ENCODE results near the gene ADD3.

ADD3 gene

GRCh38 chr10:110160081-110160480 is 152.3 kb downstream of the ADD3 start:
- Histone ChIP-seq H3K4me1 (ENCODE audit: control insufficient read depth, insufficient read depth, low read length) (no peaks in the 10 kb centered on the region), H3K9me3 (ENCODE audit: control insufficient read depth in 2 of 2, low read length in 2 of 2) (no peaks in the 10 kb centered on the region), H3K27ac (ENCODE audit: low read length) (no peak overlapping the region), H3K9ac (ENCODE audit: low read length in 2 of 2) (no peak overlapping the region), H3K36me3 (ENCODE audit: control insufficient read depth in 2 of 2, insufficient read depth in 2 of 2, low read length in 2 of 2) (no peaks in the 10 kb centered on the region), H3K4me3 (ENCODE audit: low read length in 2 of 2) (no peak overlapping the region), H3K27me3 (ENCODE audit: control insufficient read depth in 1 of 2, insufficient read depth in 2 of 2, low read length in 2 of 2) (peaks cover 0 to under 1% of the 10 kb centered on the region in 2 donors)

- Histone ChIP-seq H3K27ac (ENCODE audit: low read length) (no peak overlapping the region), H3K9me3 (ENCODE audit: control insufficient read depth in 2 of 2, low read length in 2 of 2) (no peaks in the 10 kb centered on the region), H3K4me1 (ENCODE audit: control insufficient read depth, insufficient read depth, low read length) (no peaks in the 10 kb centered on the region), H3K27me3 (ENCODE audit: control insufficient read depth in 1 of 2, insufficient read depth in 2 of 2, low read length in 2 of 2) (peaks cover 3% of the 10 kb centered on the region in 2 donors), H3K9ac (ENCODE audit: low read length in 2 of 2) (no peak overlapping the region), H3K4me3 (ENCODE audit: low read length in 2 of 2) (no peak overlapping the region), H3K36me3 (ENCODE audit: control insufficient read depth in 2 of 2, insufficient read depth in 2 of 2, low read length in 2 of 2) (no peaks in the 10 kb centered on the region)
Measured at GRCh38 chr10:110160522-110160921, 152.7 kb downstream of the ADD3 start.

- Histone ChIP-seq H3K9me3 (ENCODE audit: control insufficient read depth in 2 of 2, low read length in 2 of 2) (no peaks in the 10 kb centered on the region), H3K4me1 (ENCODE audit: control insufficient read depth, insufficient read depth, low read length) (no peaks in the 10 kb centered on the region), H3K27me3 (ENCODE audit: control insufficient read depth in 1 of 2, insufficient read depth in 2 of 2, low read length in 2 of 2) (peaks cover 15 to 20% of the 10 kb centered on the region in 2 donors), H3K36me3 (ENCODE audit: control insufficient read depth in 2 of 2, insufficient read depth in 2 of 2, low read length in 2 of 2) (no peaks in the 10 kb centered on the region), H3K27ac (ENCODE audit: low read length) (no peak overlapping the region), H3K9ac (ENCODE audit: low read length in 2 of 2) (no peak overlapping the region), H3K4me3 (ENCODE audit: low read length in 2 of 2) (no peak overlapping the region)
Measured at GRCh38 chr10:110162741-110163145, 155.0 kb downstream of the ADD3 start.

- H3K9me3 ChIP-seq (ENCODE audit: control insufficient read depth in 2 of 2, low read length in 2 of 2) = no peaks in the 10 kb centered on the region
- H3K4me3 ChIP-seq (ENCODE audit: low read length in 2 of 2) = no peak overlapping the region
- H3K9ac ChIP-seq (ENCODE audit: low read length in 2 of 2) = no peak overlapping the region
- peaks cover 20 to 25% of the 10 kb centered on the region in 2 donors for H3K27me3 ChIP-seq (ENCODE audit: control insufficient read depth in 1 of 2, insufficient read depth in 2 of 2, low read length in 2 of 2)
- H3K27ac ChIP-seq (ENCODE audit: low read length) = no peak overlapping the region
- peaks cover 1% of the 10 kb centered on the region for H3K4me1 ChIP-seq (ENCODE audit: control insufficient read depth, insufficient read depth, low read length)
- no peaks in the 10 kb centered on the region for H3K36me3 ChIP-seq (ENCODE audit: control insufficient read depth in 2 of 2, insufficient read depth in 2 of 2, low read length in 2 of 2)
Measured at GRCh38 chr10:110163192-110163773, 155.5 kb downstream of the ADD3 start.

DNA sequence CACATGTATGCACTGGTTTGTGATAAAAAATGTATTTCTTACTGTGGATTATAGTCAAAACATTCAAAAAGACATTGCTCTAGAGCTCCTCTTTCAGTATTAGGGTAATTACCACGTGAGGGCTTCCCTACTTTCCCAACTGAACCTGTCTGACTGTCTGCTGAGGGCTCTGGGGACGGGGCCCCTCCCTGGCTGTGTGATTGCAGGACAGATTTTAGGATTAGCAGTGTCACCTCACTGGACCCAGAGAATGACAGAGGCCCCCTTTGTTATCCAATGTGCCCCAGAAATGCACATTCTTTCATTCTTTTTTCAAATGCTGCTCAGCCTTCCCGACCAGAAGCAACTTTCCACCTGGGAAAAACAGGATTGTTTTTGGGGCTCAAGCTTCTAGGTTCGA is 156.1 kb downstream of the ADD3 start:
- Histone ChIP-seq H3K4me3 (ENCODE audit: low read length in 2 of 2) (no peak overlapping the region), H3K9me3 (ENCODE audit: control insufficient read depth in 2 of 2, low read length in 2 of 2) (no peaks in the 10 kb centered on the region), H3K27me3 (ENCODE audit: control insufficient read depth in 1 of 2, insufficient read depth in 2 of 2, low read length in 2 of 2) (peaks cover 23 to 29% of the 10 kb centered on the region in 2 donors), H3K4me1 (ENCODE audit: control insufficient read depth, insufficient read depth, low read length) (peaks cover 3% of the 10 kb centered on the region), H3K9ac (ENCODE audit: low read length in 2 of 2) (no peak overlapping the region), H3K27ac (ENCODE audit: low read length) (no peak overlapping the region), H3K36me3 (ENCODE audit: control insufficient read depth in 2 of 2, insufficient read depth in 2 of 2, low read length in 2 of 2) (no peaks in the 10 kb centered on the region)

GRCh38 chr10:110165239-110165638 is 157.5 kb downstream of the ADD3 start:
- no peaks in the 10 kb centered on the region for H3K9me3 ChIP-seq (ENCODE audit: control insufficient read depth in 2 of 2, low read length in 2 of 2)
- H3K36me3 ChIP-seq (ENCODE audit: control insufficient read depth in 2 of 2, insufficient read depth in 2 of 2, low read length in 2 of 2) = no peaks in the 10 kb centered on the region
- H3K27me3 ChIP-seq (ENCODE audit: control insufficient read depth in 1 of 2, insufficient read depth in 2 of 2, low read length in 2 of 2) = peaks cover 28 to 36% of the 10 kb centered on the region in 2 donors
- no peak overlapping the region for H3K4me3 ChIP-seq (ENCODE audit: low read length in 2 of 2)
- no peak overlapping the region for H3K27ac ChIP-seq (ENCODE audit: low read length)
- H3K9ac ChIP-seq (ENCODE audit: low read length in 2 of 2) = no peak overlapping the region
- H3K4me1 ChIP-seq (ENCODE audit: control insufficient read depth, insufficient read depth, low read length) = peaks cover 6% of the 10 kb centered on the region

DNA sequence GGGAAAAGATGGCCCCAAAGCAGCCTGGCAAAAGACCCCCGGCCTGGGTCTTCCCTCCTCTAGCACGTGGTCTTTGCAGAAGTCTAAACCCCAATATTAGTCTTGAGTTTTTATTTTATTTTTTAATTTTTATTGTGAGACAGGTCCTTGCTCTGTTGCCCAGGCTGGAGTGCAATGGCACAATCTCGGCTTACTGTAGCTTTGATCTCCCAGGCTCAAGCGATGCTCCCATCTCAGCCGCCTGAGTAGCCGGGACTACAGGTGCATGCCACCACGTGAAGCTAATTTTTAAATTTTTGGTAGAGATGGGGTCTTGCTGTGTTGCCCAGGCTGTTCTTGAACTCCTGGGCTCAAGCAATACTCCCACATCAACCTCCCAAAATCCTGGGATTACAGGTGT is 159.4 kb downstream of the ADD3 start:
- Histone ChIP-seq H3K9me3 (ENCODE audit: control insufficient read depth in 2 of 2, low read length in 2 of 2) (no peaks in the 10 kb centered on the region), H3K9ac (ENCODE audit: low read length in 2 of 2) (no peak overlapping the region), H3K4me1 (ENCODE audit: control insufficient read depth, insufficient read depth, low read length) (peaks cover 8% of the 10 kb centered on the region), H3K36me3 (ENCODE audit: control insufficient read depth in 2 of 2, insufficient read depth in 2 of 2, low read length in 2 of 2) (no peaks in the 10 kb centered on the region), H3K27ac (ENCODE audit: low read length) (no peak overlapping the region), H3K4me3 (ENCODE audit: low read length in 2 of 2) (no peak overlapping the region), H3K27me3 (ENCODE audit: control insufficient read depth in 1 of 2, insufficient read depth in 2 of 2, low read length in 2 of 2) (peaks cover 30 to 36% of the 10 kb centered on the region in 2 donors)

DNA sequence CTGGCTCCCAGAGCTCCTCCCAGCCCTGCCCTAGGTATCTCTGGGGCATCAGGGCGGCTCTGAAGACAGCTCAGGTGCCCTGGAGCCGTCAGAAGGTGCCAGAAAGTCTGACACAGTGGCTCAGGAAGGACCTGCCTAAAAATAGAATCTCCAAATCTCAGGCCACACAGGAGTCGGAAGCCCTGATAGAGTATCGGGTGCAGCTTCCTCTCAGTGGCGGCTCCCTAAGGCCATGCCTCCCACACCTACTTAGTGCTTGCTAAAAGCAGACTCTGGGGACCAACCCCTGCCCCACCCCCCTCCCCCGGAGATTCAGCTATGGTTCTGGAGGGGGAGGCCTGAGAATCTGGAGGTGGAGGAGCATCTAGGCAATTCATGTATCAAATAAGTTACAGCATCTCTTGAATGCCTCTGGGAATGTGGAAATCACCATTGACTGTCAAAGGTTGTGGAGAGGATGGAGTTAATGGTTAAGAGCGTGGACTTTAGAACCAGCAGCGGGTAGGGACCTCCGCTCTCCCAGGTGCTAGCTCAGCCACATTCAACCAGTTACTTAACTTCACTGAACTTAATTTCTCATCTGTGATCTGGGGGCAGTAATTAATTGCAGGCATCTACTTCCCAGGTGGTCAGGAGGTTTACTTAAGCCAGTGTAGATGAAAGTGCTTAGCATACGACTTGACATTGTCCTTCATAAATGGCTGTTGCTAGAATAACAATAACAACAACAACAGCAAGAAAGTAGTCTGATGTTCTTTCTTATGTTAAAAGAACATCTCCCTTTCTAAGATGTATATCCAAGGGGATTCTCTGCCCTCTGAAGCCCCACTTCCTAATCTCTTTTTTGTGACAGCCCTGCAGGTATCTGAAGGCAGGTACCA is 161.1 kb downstream of the ADD3 start:
- Histone ChIP-seq H3K27me3 (ENCODE audit: control insufficient read depth in 1 of 2, insufficient read depth in 2 of 2, low read length in 2 of 2) (peaks cover 30 to 36% of the 10 kb centered on the region in 2 donors), H3K27ac (ENCODE audit: low read length) (no peak overlapping the region), H3K4me3 (ENCODE audit: low read length in 2 of 2) (no peak overlapping the region), H3K4me1 (ENCODE audit: control insufficient read depth, insufficient read depth, low read length) (peaks cover 8% of the 10 kb centered on the region), H3K36me3 (ENCODE audit: control insufficient read depth in 2 of 2, insufficient read depth in 2 of 2, low read length in 2 of 2) (no peaks in the 10 kb centered on the region), H3K9me3 (ENCODE audit: control insufficient read depth in 2 of 2, low read length in 2 of 2) (no peaks in the 10 kb centered on the region), H3K9ac (ENCODE audit: low read length in 2 of 2) (no peak overlapping the region)

DNA sequence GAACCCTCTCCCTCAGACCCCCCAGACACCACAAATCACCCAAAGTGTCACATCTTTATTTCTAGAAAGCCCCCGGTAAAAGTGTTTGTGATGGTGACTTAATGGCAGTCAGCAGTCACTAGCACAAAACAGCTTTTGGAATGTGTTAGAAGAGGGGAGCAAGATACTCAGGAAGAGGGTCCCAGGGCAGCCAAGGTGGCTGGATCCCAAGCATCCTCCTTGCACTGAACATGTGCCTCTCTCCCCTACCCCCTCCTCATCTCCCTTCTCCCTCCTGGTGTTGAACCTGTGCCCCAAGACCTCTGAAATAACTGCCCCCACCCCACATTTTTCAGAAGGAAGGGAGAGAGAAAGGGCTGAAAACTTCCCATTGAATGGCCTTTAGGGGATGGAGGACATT is 161.8 kb downstream of the ADD3 start:
- Histone ChIP-seq H3K9ac (ENCODE audit: low read length in 2 of 2) (no peak overlapping the region), H3K27ac (ENCODE audit: low read length) (no peak overlapping the region), H3K36me3 (ENCODE audit: control insufficient read depth in 2 of 2, insufficient read depth in 2 of 2, low read length in 2 of 2) (no peaks in the 10 kb centered on the region), H3K9me3 (ENCODE audit: control insufficient read depth in 2 of 2, low read length in 2 of 2) (no peaks in the 10 kb centered on the region), H3K4me1 (ENCODE audit: control insufficient read depth, insufficient read depth, low read length) (peaks cover 8% of the 10 kb centered on the region), H3K4me3 (ENCODE audit: low read length in 2 of 2) (no peak overlapping the region), H3K27me3 (ENCODE audit: control insufficient read depth in 1 of 2, insufficient read depth in 2 of 2, low read length in 2 of 2) (peaks cover 32 to 36% of the 10 kb centered on the region in 2 donors)

DNA sequence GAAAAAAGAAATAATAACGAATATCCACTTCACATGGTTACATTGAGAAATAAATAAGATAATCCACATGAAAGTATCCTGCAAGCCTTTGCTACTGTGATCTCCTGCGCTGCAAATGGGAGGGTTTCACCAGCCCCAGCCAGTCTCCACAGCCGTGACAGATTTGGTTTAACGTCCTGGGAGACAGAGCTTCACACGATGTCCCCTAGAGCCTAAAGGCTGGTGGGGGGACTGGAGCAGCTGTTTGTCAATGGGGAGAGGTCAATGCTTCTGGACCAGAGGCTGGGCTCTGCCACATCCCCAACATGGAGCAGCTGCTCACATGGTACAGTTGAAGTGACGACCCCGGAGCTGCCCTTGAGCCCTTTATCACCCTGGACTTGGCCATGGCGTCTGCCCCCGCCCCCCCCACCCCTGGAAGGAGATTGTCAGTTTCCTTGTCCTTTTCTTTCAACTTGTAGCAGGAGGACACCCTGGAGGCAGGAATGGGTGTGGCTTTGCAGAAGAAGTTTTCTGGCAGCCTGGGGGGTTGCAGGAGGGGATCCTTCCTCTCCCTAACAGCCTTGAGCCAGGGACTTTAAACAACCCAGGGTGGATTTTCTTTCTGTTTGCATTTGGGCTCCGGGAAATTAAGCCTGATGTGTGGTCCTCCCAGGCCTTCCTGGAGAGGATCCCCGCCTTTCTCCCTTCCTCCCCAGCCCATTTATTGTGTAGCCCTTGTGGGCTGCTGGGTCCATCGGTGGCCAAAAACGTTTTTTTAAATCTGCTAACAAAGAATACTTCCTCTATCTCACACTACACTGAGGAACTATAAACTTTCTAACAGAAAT is 162.6 kb downstream of the ADD3 start:
- peaks cover 8% of the 10 kb centered on the region for H3K4me1 ChIP-seq (ENCODE audit: control insufficient read depth, insufficient read depth, low read length)
- no peak overlapping the region for H3K9ac ChIP-seq (ENCODE audit: low read length in 2 of 2)
- no peaks in the 10 kb centered on the region for H3K9me3 ChIP-seq (ENCODE audit: control insufficient read depth in 2 of 2, low read length in 2 of 2)
- no peak overlapping the region for H3K4me3 ChIP-seq (ENCODE audit: low read length in 2 of 2)
- no peaks in the 10 kb centered on the region for H3K36me3 ChIP-seq (ENCODE audit: control insufficient read depth in 2 of 2, insufficient read depth in 2 of 2, low read length in 2 of 2)
- H3K27ac ChIP-seq (ENCODE audit: low read length) = no peak overlapping the region
- peaks cover 30 to 35% of the 10 kb centered on the region in 2 donors for H3K27me3 ChIP-seq (ENCODE audit: control insufficient read depth in 1 of 2, insufficient read depth in 2 of 2, low read length in 2 of 2)

Measured in stomach smooth muscle (tissue), 2 donors.